Measurements from ENCODE around the gene ARSD. TPM values are rescaled to one million over a fixed set of nuclear protein-coding genes. Genes with fewer than 3 reads are reported as not detected.
"Not testable (repeated sequence)": the region's sequence is repeated elsewhere in the genome, so short reads cannot be mapped to it uniquely, and the experiment has no call there.

ARSD gene
- total RNA-seq, 1 donor from 2014 or later = 10.7 TPM

DNA sequence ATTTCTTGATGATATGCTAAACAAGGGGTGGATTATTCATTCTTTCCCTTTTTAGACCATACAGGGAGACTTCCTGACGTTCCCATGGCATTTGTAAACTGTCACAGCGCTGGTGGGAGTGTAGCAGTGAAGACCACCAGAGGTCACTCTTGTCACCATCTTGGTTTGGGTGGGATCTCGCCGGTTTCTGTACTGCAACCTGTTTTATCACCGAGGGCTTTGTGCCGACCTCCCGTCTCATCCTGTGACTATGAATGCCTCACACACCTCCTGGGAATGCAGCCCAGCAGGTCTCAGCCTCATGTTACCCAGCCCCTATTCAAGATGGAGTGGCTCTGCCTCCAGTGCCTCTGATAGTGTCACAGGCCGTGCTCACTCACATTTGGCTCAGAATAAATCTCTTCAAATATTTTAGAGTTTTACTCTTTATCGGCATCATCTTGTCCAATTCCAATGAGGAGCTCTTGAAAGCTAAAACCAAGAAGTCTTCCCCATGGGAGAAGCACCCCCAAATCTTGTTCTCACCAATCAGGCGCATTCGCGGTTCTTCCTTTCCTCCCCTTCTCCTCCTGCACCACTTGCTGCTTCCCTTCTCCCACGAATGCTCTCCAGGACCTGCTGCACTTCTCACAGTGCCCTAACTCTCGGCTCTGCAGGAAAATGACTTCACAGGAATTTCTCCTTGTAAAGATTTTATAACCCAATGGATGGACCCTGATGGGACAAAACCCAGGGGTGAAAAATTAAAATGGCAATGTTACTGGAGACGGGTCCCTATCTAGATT is 39.2 kb downstream of the ARSD start:
- peak overlapping the region; percentile 57 for H3K4me3 ChIP-seq (ENCODE audit: low read depth, low read length)
- TF ChIP-seq, protein P1, sequence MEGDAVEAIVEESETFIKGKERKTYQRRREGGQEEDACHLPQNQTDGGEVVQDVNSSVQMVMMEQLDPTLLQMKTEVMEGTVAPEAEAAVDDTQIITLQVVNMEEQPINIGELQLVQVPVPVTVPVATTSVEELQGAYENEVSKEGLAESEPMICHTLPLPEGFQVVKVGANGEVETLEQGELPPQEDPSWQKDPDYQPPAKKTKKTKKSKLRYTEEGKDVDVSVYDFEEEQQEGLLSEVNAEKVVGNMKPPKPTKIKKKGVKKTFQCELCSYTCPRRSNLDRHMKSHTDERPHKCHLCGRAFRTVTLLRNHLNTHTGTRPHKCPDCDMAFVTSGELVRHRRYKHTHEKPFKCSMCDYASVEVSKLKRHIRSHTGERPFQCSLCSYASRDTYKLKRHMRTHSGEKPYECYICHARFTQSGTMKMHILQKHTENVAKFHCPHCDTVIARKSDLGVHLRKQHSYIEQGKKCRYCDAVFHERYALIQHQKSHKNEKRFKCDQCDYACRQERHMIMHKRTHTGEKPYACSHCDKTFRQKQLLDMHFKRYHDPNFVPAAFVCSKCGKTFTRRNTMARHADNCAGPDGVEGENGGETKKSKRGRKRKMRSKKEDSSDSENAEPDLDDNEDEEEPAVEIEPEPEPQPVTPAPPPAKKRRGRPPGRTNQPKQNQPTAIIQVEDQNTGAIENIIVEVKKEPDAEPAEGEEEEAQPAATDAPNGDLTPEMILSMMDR (conservative IDR thresholded peaks at IDR 0.05; ENCODE audit: low read depth, low read length) = peak; percentile 33
- not testable (repeated sequence) for DNase-seq (ENCODE audit: low read depth)

DNA sequence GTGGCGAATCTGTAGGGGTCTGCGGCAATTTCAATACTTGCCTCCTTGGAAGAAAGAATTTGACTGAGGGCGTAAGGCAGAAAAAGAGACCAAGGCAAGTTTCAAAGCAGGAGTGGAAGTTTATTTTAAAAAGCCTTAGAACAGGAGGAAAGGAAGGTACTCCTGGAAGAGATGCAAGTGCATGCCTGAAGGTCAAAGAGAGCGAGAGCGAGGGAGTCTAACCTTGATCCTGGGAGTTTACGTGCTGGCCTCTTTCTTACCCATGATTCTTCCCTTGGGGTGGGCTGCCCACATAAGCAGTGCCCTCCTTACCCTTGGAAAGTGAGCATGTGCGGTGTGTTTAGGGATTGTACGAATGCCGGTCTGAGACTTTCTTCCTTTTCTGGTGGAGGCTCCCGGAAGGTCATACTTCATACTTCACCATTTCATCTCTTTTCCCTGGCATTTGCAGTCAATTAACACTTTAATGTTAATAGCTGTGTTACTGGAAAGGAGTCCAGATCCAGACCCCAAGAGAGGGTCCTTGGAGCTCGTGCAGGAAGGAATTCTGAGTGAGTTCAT is 40.0 kb downstream of the ARSD start:
- no peak for DNase-seq (ENCODE audit: low read depth)
- H3K4me3 ChIP-seq (ENCODE audit: low read depth, low read length) = peak overlapping the region; percentile 57
- TF ChIP-seq, protein P1 (conservative IDR thresholded peaks at IDR 0.05; ENCODE audit: low read depth, low read length) = no peak

DNA sequence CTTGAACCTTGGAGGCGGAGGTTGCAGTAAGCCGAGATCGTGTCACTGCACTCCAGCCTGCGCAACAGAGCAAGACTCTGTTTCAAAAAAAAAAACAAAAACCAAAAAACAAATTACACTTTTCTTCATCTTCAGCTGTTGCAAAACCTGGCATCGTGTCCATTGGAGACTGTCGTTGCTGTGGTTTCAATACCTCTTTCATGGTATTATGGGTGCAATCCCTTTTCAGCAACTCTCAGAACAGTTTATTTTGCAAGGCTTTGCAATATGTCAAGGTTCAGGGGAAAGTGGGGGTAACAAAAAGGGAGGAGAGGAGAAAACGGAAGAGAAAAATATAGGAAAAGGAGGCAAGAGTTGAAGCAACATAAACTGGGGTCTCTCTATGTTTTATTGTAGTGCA is 40.8 kb downstream of the ARSD start:
- no peak overlapping the region for H3K4me3 ChIP-seq (ENCODE audit: low read depth, low read length)
- TF ChIP-seq, protein P1 (conservative IDR thresholded peaks at IDR 0.05; ENCODE audit: low read depth, low read length) = no peak
- no peak for DNase-seq (ENCODE audit: low read depth)

DNA sequence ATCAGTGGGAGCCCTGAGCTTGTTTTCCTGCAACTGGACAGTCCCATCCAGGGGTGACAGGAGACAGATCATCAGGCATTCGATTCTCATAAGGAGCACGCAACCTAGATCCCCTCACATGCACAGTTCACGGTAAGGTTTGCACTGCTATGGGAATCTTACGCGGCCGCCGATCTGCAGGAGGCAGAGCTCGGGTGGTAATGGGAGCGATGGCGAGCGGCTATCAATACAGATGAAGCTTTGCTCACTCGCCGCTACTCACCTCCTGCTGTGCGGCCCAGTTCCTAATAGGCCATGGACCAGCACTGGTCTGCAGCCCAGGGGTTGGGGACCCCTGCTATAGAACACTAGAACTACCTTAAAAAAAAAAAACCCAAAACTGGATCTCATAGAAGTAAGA is 45.4 kb downstream of the ARSD start:
- no peak for DNase-seq (ENCODE audit: low read depth)
- no peak overlapping the region for H3K4me3 ChIP-seq (ENCODE audit: low read depth, low read length)

DNA sequence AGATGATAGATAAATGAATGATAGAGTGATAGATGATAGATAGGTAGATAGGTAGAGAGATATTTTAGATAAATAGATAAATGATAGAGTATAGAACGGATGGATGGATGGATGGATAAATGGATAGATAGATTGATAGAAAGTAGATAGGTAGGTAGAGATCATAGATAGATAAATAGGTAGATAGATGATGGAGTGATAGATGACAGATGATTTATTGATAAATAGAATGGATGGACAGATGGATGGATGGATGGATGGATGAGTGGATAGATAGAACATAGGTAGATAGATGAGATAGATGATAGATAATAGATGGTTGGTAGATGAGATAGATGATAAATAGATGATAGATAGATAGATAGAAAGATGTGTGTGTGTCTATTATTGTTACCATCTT is 49.5 kb downstream of the ARSD start:
- no peak for DNase-seq (ENCODE audit: low read depth)
- TF ChIP-seq, protein P1 (conservative IDR thresholded peaks at IDR 0.05; ENCODE audit: low read depth, low read length) = no peak

More for the DNA sequence above, 45.4 kb downstream of the ARSD start:
- TF ChIP-seq, protein P1 (conservative IDR thresholded peaks at IDR 0.05; ENCODE audit: low read depth, low read length) = no peak

DNA sequence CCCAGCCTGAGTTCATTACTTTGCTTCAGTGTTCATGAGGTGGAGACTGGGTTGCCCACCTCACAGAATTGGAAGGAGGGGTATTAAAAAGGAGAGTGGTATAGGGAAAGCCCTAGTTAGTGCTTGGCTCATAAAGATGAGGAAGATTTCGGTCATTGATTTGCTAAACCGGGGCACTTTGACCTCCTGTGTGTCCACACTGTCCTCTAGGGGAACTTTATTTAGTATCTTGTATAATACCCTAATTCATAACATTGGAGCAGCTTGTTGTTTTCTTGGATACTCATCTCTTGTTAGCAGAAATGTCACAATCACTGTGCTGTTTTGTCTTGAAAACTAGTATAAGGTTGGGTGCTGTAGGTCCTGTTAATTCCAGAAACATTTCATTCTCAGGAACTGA is 50.6 kb downstream of the ARSD start:
- no peak for DNase-seq (ENCODE audit: low read depth)
- TF ChIP-seq, protein P1 (conservative IDR thresholded peaks at IDR 0.05; ENCODE audit: low read depth, low read length) = no peak
- H3K4me3 ChIP-seq (ENCODE audit: low read depth, low read length) = no peak overlapping the region

More for the DNA sequence above, 49.5 kb downstream of the ARSD start:
- no peak overlapping the region for H3K4me3 ChIP-seq (ENCODE audit: low read depth, low read length)
